HepG2 (cell line): ENCODE data around the gene FBP2.

Experiments
- CREB1 ChIP-seq, 2 experiments: fragments of 450-650 bp in 1 of 2; IDR thresholded peaks; 2 replicates each; pipeline ENCODE4 v1.6.1; 2016 to 2017; ENCODE audit warnings: control low read depth in 1 of 2, mild to moderate bottlenecking in 1 of 2, missing compliant biosample characterization in 1 of 2, missing genetic modification characterization in 1 of 2
- CTCF ChIP-seq: sonication (generic); formaldehyde crosslinking; IDR thresholded peaks from 2 replicates; pipeline ENCODE4 v1.5.0; 2020; ENCODE audit warnings: mild to moderate bottlenecking, missing genetic modification reagents, moderate library complexity
- SMARCE1 ChIP-seq: fragments of 450-650 bp; IDR thresholded peaks from 2 replicates; pipeline ENCODE4 v1.6.1; 2017; ENCODE audit warnings: borderline replicate concordance
- SRF ChIP-seq: IDR thresholded peaks from 2 replicates; pipeline ENCODE4 v1.6.1; 2011; ENCODE audit warnings: mild to moderate bottlenecking, low read depth, low read length, moderate library complexity
- TAF1 ChIP-seq: sonication (generic); formaldehyde crosslinking; IDR thresholded peaks from 2 replicates; pipeline ENCODE4 v1.4.0; 2020; ENCODE audit warnings: missing genetic modification reagents
- XBP1 ChIP-seq: sonication (generic); formaldehyde crosslinking; IDR thresholded peaks from 2 replicates; pipeline ENCODE4 v1.5.0; 2020; ENCODE audit warnings: missing genetic modification reagents

GRCh38 chr9:94600258-94600657 lies 6.6 kb upstream of the FBP2 start:
- TF ChIP-seq SRF: peak; percentile 38; the same call in 1 of the 2 replicates
- no peak for TF ChIP-seq TAF1 (CRISPR knock-in tag)
- no peak for TF ChIP-seq XBP1
- TF ChIP-seq SMARCE1: no peak
- TF ChIP-seq CTCF: no peak
- no peak for TF ChIP-seq CREB1 (IDR thresholded peaks at IDR 0.05)
- no peak for TF ChIP-seq CREB1 (CRISPR knock-in tag; IDR thresholded peaks at IDR 0.05)
